GM19463 (cell line): ENCODE results near the gene DLGAP1.

Source experiments
- ATAC-seq: cut with Tn5 transposase; IDR thresholded peaks from one replicate; pipeline ENCODE4 v1.9.1; 2021; ENCODE audit warnings: mild to moderate bottlenecking, moderate library complexity; ENCODE audit not compliant: unreplicated experiment

The DLGAP1 gene

DNA sequence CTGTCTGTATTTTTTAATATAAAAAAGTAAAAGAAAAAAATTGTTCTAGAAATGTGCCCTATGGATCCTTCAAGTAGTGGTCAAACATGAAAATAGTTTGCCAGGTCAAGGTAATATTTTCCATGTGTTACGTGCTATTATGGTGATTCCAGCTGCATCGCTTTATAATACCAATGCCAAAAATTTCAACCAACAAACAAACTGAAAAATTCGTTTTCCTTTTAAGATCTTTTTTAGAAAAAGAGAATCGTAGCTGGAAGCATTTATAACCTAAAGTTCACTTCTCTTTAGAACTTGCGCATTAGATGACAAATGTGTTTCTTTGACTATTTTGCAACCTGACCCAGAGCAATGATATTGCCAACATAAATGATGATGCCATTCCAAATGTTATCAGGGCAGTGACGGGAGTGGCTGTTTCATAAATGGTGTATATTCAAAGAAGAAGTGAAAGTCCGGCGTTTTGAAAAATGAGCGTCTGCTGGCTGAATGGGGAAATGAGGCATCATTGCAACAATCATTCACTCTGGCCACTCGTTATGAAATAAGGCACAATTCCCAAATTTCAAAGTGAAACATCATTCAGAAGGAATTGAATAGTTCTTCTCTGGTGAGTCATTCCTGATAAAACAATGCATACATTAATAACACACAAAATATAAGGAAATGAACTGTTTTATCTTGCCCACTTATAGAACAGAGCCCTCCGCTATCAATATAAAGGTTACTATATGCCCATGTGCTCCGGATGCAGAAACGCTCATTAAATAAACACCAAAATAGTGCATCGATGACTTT, 707.7 kb downstream of the DLGAP1 start:
- no peak for ATAC-seq

DNA sequence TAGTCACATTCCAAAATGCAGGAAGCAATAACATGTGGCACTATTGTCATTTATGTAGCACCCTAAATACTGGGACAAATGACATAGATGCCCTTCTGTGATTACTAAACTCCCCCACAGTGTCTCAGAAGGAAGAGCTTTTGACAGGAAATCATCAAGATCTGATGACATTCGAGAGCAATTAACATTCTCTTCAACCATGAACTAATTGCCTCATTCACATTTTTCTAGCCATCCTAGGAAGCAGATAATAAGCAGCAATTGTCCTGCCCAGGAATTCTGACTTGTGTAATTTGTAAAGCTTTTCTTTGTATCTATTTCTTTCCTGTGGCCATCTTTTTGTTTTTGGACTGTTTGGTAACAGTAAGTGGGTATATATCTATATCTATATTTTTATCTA, 712.6 kb downstream of the DLGAP1 start:
- no peak for ATAC-seq

DNA sequence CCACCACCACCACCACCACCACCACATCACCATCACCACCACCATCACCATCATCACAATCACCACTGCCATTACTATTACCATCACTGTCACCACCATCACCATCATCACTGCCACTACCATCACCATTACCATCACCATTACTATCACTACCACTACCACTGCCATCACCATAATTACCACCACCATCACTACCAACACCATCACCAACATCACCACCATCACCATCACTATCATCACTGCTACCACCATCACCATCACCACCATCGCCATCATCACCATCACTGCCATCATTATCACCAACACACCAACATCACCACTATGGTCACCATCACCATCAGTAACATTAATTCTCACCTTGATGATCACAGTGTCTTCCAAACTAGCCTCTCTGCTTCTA, 713.8 kb downstream of the DLGAP1 start:
- no peak for ATAC-seq

DNA sequence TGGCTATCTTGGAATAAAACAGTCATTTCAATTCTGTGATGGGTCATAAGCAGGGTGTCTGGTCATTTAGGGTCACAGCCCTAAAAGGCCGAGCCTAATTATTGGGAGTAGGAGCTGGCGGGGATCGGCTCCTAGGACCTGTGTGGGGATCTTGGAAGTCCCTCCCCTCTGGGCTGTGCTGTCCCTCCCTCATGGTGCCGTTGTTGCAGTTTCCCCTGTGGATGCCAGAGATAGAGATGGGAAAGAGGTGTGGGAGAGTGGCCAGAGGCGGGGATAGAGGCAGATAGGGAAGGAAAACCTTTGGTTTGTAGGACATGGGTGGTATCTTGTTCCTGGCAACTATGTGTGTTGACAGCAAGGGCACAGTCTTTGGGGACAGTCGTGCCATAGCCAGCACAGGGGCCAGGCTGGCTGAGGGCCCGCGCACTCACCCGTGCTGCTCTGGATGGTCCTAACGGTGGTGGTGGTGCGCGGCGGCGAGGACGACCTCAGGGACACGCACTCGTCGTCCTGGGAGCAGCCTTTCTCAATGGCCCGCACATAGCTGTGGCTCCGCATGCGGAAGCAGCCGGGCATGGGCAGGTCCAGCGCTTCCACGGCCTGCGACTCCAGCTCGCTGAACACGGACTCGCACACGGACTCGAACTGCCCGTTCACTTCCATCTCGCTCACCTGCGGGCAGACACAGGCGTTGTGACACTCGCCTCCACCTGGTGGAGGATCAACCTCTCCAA, 726.2 kb downstream of the DLGAP1 start:
- ATAC-seq, result no peak

- ATAC-seq, result no peak
These were observed 727.8 kb downstream of the DLGAP1 start for GRCh38 chr18:3727274-3727673.

DNA sequence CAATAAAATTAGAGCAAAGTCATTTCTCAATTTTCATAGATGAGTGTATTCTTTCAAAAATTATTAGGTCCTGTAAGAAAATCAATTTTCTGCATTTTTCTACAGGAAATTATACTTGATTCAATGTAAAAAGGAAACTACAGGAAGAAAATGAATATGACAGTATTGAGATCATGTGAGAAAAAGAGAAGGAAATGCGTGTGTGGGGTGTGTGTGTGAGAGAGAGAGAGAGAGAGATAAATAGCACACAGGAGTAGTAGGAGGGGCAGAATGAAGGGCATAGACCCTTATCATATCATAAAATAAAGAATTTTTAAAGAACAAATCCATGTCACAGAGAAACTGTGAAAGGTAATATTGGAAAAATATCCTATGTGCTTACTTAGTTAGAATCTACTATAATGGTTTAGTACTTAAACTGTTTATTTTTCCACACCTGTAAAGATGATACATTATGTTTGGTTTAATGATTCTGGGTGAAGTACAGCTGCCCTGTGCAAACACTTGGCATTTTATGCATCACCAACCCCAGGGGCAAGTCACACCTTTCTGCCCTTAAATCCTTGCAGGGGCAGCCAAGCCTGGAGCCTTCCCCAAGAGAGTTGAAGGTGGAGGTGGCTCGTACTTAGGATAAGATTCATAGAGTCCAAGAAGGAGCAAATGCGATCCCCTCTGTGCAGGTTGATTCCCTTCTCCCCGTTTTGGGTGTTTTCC, 728.7 kb downstream of the DLGAP1 start:
- no peak for ATAC-seq

- no peak for ATAC-seq
These were observed 730.0 kb downstream of the DLGAP1 start for GRCh38 chr18:3725115-3725514.

GRCh38 chr18:3723554-3723953, 731.6 kb downstream of the DLGAP1 start:
- ATAC-seq, result no peak

GRCh38 chr18:3722649-3723433, 732.3 kb downstream of the DLGAP1 start:
- no peak for ATAC-seq

DNA sequence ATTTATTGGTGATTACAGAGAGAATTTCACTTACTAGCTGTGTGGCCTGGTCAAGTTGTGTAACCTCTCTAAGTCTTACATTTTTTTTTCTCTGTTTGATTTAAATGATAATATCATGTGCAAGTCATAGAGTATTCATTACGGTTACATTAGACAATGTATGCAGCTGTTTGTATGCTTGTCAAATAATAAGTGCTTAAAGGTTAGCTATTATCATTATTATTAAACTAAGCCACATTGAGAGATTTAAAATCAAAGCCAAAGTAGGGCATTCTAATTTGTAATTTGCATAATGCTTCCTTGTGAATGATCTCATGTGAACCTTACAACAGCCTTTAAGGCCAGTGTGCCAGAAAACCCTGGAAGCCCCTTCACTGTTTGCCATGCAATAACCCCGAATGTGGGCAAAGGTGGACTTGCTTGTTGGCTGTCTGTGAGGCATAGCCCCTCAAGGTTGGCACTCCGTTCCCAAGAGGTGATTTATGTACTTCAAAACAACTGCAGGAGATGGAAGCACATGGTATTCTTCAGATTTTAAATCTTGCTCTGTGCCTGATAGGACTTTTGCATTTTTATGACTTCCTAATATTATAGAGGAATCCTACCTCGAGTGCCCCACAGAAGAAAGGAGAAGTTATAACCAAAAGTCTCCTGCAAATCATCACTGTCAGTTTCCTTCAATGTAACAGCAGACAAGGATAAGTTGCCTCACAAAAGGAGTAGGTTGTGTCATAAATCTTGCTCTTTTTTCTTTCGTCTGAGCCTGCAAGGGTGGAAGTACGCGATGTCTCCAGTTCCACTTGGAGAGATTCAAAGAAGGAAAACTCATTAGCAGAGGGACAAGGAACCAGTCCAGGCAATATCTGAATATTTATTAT, 733.1 kb downstream of the DLGAP1 start:
- ATAC-seq, result no peak

GRCh38 chr18:3720818-3721545, 734.1 kb downstream of the DLGAP1 start:
- ATAC-seq, result no peak

DNA sequence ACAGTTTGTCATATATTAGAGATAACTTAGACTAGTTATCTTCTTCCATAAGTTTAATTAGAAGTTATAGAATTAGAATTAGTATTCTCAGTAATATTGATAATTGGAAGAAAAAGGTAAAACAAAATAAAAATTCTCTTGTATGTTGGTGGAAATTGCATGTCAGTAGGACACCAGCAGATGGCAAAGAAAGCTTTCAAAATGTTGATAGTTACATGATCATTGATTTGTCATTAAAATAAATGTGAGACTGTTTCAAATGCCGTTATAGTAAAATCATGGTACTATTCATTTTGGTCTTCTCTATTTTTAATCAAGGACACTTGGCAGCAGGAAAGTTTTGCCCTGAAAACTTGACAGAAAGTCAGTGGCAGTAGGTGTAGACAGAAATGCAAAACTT, 734.9 kb downstream of the DLGAP1 start:
- ATAC-seq, result no peak

GRCh38 chr18:3717376-3718025, 737.6 kb downstream of the DLGAP1 start:
- no peak for ATAC-seq

DNA sequence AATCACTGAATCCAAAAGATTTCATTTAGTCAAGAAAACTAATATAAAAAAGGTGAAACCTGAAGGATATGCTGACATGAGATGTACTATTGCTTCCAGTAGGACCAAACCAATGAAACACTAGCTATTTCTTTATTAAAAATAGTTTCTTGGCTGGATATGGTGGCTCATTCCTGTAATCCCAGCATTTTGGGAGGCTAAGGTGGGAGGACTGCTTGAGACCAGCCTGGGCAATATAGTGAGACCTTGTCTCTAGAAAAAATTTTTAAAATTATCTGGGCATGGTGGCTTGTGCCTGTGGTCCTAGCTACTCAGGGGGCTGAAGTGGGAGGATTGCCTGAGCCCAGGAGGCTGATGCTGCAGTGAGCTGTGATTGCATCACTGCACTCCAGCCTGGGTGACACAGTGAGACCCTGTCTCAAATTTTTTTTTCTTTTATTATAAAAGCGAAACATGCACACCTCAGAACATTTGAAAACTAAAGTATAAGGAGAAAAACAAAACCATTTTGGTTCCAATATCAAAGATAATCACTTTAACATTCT, 738.9 kb downstream of the DLGAP1 start:
- no peak for ATAC-seq

- no peak for ATAC-seq
These were observed 739.7 kb downstream of the DLGAP1 start for GRCh38 chr18:3715231-3716080.

GRCh38 chr18:3713708-3714107, 741.4 kb downstream of the DLGAP1 start:
- no peak for ATAC-seq

DNA sequence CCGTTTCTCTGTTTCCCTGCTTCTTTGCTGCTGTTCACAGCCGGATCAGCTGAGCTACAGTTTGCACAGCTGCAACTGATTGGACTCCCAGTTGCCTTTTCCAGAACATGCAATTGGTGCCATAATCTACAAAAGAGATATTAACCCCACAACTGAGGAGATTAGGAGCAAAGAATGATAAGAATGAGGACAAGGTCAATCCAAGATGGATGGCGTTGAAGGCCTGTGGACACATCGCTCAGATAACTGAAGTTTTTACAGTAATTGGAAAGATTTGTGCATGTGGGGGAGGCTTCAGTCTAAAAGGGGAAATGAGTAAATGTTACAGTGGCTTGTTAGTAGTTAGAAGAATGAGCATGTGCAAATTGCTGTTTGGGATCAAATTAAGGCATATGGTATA, 741.9 kb downstream of the DLGAP1 start:
- no peak for ATAC-seq

DNA sequence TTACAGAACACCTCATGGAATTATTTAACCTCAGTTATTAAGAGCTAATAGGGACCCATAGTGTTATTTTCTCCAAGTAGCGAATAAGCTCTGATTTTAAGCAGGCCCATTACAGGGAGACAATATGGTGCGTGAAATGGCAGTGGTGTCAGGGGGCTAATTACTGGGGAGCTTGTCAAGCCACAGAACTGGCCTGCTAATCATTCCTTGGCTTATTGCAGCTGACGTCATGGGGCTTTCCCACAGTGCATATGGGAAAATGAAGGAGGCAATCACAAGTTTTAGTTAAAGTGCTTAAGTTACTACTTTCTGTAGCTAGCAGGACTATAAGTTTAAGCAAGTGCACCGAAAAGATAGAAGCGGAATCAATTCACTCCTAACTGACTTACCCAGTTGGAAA, 742.6 kb downstream of the DLGAP1 start:
- no peak for ATAC-seq
